ENCODE results near the gene MADCAM1.

DNA sequence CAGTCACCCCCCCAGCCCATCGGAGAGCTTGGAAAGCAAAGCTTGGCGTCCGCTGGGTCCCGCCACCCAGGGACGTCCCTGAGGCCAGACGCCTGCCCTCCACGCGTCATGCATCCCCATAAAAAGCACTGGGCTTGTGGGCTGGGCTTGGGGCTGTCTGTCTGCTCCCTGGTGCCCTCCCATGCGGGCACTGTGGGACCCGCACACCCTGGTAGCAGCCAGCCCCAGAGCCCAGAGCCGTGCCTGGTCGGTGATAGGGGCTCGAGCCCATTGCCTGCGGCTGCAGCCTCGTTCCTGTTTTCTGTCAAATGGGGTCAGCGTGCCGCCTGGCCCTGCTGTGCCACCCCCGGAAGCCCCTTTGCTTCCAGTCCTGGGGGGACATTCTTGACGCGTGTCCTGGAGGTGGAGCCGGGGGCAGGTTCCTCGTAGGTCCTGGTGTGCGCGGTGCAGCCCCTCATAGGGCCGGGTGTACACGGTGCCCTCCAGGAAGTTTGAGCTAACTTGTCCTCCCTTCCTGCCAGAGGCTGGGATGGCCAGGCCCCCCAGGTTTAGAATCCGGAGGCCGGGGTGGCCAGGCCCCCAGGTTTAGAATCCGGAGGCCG, 43.2 kb downstream of the MADCAM1 start:
- no peak for TF ChIP-seq CTCF (IDR thresholded peaks at IDR 0.05; ENCODE audit: low read length)
- no peak for TF ChIP-seq EZH2phosphoT487 (IDR thresholded peaks at IDR 0.05; ENCODE audit: low read length)
